ENCODE measurements around the gene HPS3. TPM values are rescaled to one million over a fixed set of nuclear protein-coding genes. Genes with fewer than 3 reads are reported as not detected.
"Not testable (repeated sequence)": the region's sequence is repeated elsewhere in the genome, so short reads cannot be mapped to it uniquely, and the experiment has no call there.

Gene HPS3
- total RNA-seq, 4 donors from 2014 or later: 7.3 to 15.8 (median 11.8) TPM

DNA sequence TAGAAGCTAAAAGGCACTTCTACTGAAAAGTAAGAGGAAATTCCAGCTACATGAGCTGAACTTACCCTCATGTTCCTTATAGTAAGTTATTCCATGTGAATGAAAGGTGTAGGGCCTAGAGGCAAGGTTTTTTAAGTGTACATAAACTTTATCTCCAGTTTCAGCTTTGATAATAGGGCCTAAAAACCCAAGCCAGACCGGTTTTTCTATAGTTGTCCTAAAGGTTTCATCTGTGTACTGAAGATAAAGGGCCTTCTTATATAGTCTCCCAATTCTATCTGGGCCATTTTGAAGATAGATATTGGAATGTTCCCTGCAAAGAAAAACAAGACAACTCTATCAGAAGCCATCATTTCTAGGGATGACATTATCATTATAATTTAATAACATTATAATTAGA is 82.9 kb downstream of the HPS3 start:
- Histone ChIP-seq H3K4me1 (peaks cover 5% of the 10 kb centered on the region), H3K9me3 (no peaks in the 10 kb centered on the region), H3K36me3 (no peaks in the 10 kb centered on the region), H3K27ac (no peak overlapping the region), H3K27me3 (no peaks in the 10 kb centered on the region), H3K4me3 (no peak overlapping the region)
- DNase-seq (ENCODE audit: low spot score in 2 of 2): no peak
- no peak for TF ChIP-seq CTCF (IDR thresholded peaks at IDR 0.05)
- no peak for TF ChIP-seq POLR2AphosphoS5 (IDR thresholded peaks at IDR 0.05)
- no peak for TF ChIP-seq EP300 (IDR thresholded peaks at IDR 0.05)
- WGBS: 70% methylated on average over 1 of the region's 1 CpG

DNA sequence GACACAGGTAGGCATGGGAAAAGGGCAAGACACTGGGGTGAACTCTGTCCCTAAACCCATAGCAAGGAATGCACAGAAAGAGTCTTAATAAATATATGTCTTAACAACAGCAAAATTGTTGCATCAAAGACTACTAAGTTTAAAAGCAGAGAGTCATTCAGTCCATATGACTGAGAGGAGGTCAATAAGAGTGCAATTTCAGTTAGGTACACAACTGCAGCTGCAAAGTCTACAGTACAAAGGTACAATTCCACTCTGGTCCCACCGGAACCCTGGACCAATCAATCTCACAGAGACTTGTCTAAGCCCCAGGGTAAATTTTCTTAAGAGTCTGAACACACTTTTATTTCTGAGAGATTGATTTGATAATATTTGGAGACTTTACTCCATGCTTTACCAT is 85.3 kb downstream of the HPS3 start:
- Histone ChIP-seq H3K27me3 (no peaks in the 10 kb centered on the region), H3K27ac (no peak overlapping the region), H3K9me3 (no peaks in the 10 kb centered on the region), H3K36me3 (no peaks in the 10 kb centered on the region), H3K4me1 (peaks cover 5% of the 10 kb centered on the region), H3K4me3 (no peak overlapping the region)
- 76% methylated on average over 1 of the region's 1 CpG for WGBS
- TF ChIP-seq EP300 (IDR thresholded peaks at IDR 0.05): no peak
- TF ChIP-seq CTCF (IDR thresholded peaks at IDR 0.05): no peak
- TF ChIP-seq POLR2A (IDR thresholded peaks at IDR 0.05): no peak
- TF ChIP-seq POLR2AphosphoS5 (IDR thresholded peaks at IDR 0.05): no peak
- no peak for DNase-seq (ENCODE audit: low spot score in 2 of 2)

GRCh38 chr3:149215515-149215914 is 86.1 kb downstream of the HPS3 start:
- Histone ChIP-seq H3K4me1 (peaks cover 5% of the 10 kb centered on the region), H3K4me3 (no peak overlapping the region), H3K27ac (no peak overlapping the region), H3K9me3 (no peaks in the 10 kb centered on the region), H3K27me3 (no peaks in the 10 kb centered on the region), H3K36me3 (no peaks in the 10 kb centered on the region)
- TF ChIP-seq CTCF (IDR thresholded peaks at IDR 0.05) (no peak), POLR2AphosphoS5 (IDR thresholded peaks at IDR 0.05) (no peak)
- 71% methylated on average over 2 of the region's 2 CpGs for WGBS
- no peak for DNase-seq (ENCODE audit: low spot score in 2 of 2)

DNA sequence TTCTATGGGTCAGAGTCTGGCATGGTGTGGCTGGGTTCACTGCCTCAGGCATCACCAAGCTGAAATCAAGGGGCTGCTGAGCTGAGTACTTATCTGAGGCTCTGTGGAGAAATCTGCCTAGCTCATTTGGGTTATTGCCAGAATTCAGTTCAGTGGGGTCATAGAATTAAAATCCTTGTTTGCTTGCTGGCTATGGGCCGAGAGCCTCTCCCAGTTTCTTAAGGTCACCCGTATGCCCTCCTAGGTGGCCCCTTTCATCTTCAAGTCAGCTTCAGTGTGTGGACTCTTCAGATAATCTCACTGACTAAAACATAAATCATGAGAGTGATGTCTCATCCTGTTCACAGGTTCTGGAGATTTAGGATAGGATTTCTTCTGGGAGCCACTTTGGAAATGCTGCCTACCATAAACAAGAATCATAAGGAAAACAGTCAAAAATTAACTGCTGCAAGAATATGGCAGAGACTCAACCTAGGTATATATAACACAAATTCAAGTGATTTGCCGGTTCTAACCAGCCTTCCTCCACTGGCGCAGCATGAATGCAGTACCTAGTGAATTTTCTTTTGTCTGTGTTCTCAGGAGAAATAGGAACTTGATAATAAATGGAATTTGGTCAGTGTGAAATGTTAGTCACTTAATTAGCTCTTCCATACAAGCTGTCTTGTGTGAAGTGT is 86.9 kb downstream of the HPS3 start:
- Histone ChIP-seq H3K36me3 (no peaks in the 10 kb centered on the region), H3K4me3 (no peak overlapping the region), H3K4me1 (peaks cover 5% of the 10 kb centered on the region), H3K27ac (no peak overlapping the region), H3K27me3 (no peaks in the 10 kb centered on the region), H3K9me3 (no peaks in the 10 kb centered on the region)
- DNase-seq (ENCODE audit: low spot score in 2 of 2): no peak
- 81% methylated on average over 4 of the region's 4 CpGs for WGBS
- TF ChIP-seq CTCF (IDR thresholded peaks at IDR 0.05) (no peak), POLR2AphosphoS5 (IDR thresholded peaks at IDR 0.05) (no peak), POLR2A (IDR thresholded peaks at IDR 0.05) (no peak), EP300 (IDR thresholded peaks at IDR 0.05) (no peak)

GRCh38 chr3:149217347-149217746 is 87.9 kb downstream of the HPS3 start:
- WGBS: 90% methylated on average over 5 of the region's 5 CpGs
- Histone ChIP-seq H3K27ac (no peak overlapping the region), H3K4me3 (no peak overlapping the region), H3K4me1 (peaks cover 5% of the 10 kb centered on the region), H3K9me3 (no peaks in the 10 kb centered on the region), H3K36me3 (no peaks in the 10 kb centered on the region), H3K27me3 (no peaks in the 10 kb centered on the region)
- no peak for TF ChIP-seq EP300 (IDR thresholded peaks at IDR 0.05)
- TF ChIP-seq POLR2AphosphoS5 (IDR thresholded peaks at IDR 0.05): no peak
- TF ChIP-seq CTCF (IDR thresholded peaks at IDR 0.05): no peak
- TF ChIP-seq POLR2A (IDR thresholded peaks at IDR 0.05): no peak
- no peak for DNase-seq (ENCODE audit: low spot score in 2 of 2)

- not testable (repeated sequence) for H3K4me3 ChIP-seq; H3K9me3 ChIP-seq; H3K4me1 ChIP-seq; H3K36me3 ChIP-seq; DNase-seq (ENCODE audit: low spot score in 2 of 2); H3K27ac ChIP-seq; H3K27me3 ChIP-seq
- 89% methylated on average over 1 of the region's 1 CpG for WGBS
These were observed 90.1 kb downstream of the HPS3 start for GRCh38 chr3:149219380-149220121.

Measured in suprapubic skin (tissue), 4 donors.